Fibroblast of mammary gland (primary cell): ENCODE measurements around the gene SNX30.
"Not testable (repeated sequence)": the region's sequence is repeated elsewhere in the genome, so short reads cannot be mapped to it uniquely, and the experiment has no call there.

Source experiments
- DNase-seq: peaks from one replicate; pipeline ENCODE4 v3.0.0-alpha.2; 2010; ENCODE audit warnings: low read depth
- H3K4me3 ChIP-seq: 2 replicates; pipeline ENCODE4 v1.5.1; 2011; ENCODE audit warnings: low read depth, mild to moderate bottlenecking, low read length, moderate library complexity; ENCODE audit not compliant: control insufficient read depth
- CTCF ChIP-seq: conservative IDR thresholded peaks from 2 replicates; pipeline ENCODE4 v1.5.1; 2011; ENCODE audit warnings: low read depth, low read length, inconsistent platforms; ENCODE audit not compliant: control insufficient read depth, insufficient read depth

Gene SNX30

GRCh38 chr9:112717661-112718331, 32.8 kb upstream of the SNX30 start, which contains the start of gene INIP:
INIP (minus strand) TSS chr9:112718117; CDS start chr9:112716485, 1,632 bp downstream.
- no peak for TF ChIP-seq CTCF
- DNase-seq, result peak; percentile 94
- H3K4me3 ChIP-seq, result peak within 1 kb of the TSS; percentile 98

GRCh38 chr9:112719241-112719691, 31.3 kb upstream of the SNX30 start:
- H3K4me3 ChIP-seq, result no peak overlapping the region
- TF ChIP-seq CTCF, result no peak
- peak; percentile 82 for DNase-seq

GRCh38 chr9:112719696-112720095, 30.9 kb upstream of the SNX30 start:
- TF ChIP-seq CTCF, result no peak

GRCh38 chr9:112720113-112720780, 30.3 kb upstream of the SNX30 start:
- no peak for TF ChIP-seq CTCF
- no peak for DNase-seq
- H3K4me3 ChIP-seq, result no peak overlapping the region

More at GRCh38 chr9:112719696-112720095, 30.9 kb upstream of the SNX30 start:
- no peak overlapping the region for H3K4me3 ChIP-seq
- peak; percentile 52 for DNase-seq

GRCh38 chr9:112722749-112723148, 27.8 kb upstream of the SNX30 start:
- DNase-seq, result not testable (repeated sequence)

GRCh38 chr9:112725961-112726360, 24.6 kb upstream of the SNX30 start:
- no peak for DNase-seq
- no peak overlapping the region for H3K4me3 ChIP-seq
- TF ChIP-seq CTCF, result no peak

More at GRCh38 chr9:112722749-112723148, 27.8 kb upstream of the SNX30 start:
- not testable (repeated sequence) for H3K4me3 ChIP-seq

- DNase-seq, result no peak
- no peak for TF ChIP-seq CTCF
- no peak overlapping the region for H3K4me3 ChIP-seq
Observed at GRCh38 chr9:112726428-112726827, 24.1 kb upstream of the SNX30 start.
